NCI-H1417 (cell line): ENCODE data around the gene INS.

Source experiments
- DNase-seq, 3 experiments: peaks; one replicate each; lab custom pipeline; 2025; lab: John Stamatoyannopoulos, UW

Gene INS

DNA sequence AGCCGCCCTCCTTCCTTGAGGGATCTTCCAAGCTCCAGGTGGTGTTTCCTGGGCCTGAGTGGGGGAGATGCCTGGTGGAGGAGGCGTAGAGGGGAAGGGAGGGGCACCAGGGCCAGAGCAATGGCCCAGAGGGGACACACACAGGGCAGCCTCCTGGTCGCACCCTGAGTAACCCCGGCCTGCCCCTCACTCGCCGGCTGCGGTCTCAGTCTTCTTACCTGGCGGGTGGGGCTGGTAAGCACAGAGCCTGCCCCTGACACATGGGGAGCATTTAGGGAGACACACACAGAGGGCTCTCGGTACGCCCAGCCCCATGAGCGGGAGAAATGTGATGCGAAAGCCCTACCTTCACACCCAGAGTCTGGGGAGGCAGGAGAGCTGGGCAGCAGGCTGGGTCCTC is 45.7 kb downstream of the INS start:
- no peak for DNase-seq

DNA sequence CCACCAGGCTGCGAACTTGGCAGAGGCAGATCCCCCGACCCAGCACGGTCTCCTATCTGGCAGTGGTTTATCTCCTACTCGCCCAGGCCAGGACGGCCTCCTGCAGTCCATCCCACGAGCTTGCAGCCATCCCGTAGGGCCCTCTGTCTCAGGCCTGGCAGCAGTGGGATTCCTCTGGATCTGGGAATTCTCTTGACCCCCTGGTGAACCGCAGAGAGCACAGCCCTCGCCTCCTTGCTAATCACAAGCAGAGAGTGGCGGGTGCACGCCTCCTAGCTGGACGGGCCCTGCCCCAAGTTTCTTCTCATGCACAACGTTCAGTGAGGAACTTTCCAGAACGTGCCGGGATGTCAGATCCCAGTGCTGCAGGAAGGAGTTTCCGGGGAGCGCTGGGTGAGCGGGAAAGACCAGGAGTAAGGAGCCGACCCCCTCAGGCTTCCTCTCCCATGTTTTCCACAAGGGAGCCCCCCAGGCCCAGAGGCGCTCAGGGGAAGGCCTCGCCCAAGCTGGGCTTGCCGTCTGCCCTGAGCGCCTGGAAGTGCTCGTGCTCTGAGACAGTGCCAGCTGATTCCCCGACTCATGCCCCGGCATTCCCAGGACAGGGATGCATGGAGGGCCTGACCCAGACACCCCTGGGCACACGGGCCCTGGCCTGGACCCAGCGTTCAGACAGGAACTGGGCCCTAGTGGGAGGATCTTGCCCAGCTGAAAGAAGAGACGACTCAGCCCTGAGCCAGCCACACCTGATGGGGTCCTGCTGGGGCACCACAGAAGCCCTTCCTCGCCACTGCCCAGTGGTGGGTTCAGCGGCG is 46.4 kb downstream of the INS start:
- no peak for DNase-seq

DNA sequence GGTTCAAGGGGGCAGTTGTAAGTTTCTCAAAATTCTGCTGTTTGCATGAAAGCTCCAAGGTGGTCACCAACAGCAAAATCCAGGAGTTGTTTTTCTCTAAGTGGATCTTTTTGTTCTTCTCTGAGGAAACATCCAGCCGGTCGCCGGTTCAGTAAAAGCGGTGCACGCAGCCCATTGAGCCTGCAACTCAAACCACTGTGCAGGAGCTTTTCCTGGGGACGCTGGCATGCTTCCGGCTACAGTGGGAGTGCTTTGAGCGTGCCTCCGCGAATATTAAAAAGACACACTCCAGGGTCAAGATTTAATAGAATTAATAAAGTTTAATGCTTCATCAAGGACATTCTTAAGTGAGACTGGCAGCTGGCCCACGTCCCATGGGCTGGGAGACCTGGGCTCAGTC is 47.2 kb downstream of the INS start:
- DNase-seq, result no peak

DNA sequence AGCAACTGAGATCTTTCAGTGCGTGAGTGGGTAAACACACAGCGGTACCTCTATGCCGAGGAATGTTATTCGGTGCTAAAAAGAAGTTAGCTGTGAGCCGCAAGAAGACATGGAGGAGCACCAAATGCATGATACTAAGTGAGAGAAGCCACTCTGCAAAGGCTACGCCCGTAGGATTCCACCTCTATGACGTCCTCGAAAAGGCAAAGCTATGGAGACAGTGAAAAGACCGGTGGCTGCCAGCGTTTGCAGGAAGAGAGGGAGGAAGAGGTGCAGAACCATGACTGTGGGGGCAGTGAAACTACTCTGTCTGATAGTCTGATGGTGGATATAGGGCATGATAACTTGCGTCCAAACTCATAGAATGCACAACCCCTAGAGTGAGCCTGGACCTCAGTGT is 50.5 kb downstream of the INS start:
- no peak for DNase-seq
